DMS153 (cell line): Measurements from ENCODE around the gene GALNT2.

Source experiments
- DNase-seq: peaks from one replicate; lab custom pipeline; 2025; lab: John Stamatoyannopoulos, UW

The GALNT2 gene

DNA sequence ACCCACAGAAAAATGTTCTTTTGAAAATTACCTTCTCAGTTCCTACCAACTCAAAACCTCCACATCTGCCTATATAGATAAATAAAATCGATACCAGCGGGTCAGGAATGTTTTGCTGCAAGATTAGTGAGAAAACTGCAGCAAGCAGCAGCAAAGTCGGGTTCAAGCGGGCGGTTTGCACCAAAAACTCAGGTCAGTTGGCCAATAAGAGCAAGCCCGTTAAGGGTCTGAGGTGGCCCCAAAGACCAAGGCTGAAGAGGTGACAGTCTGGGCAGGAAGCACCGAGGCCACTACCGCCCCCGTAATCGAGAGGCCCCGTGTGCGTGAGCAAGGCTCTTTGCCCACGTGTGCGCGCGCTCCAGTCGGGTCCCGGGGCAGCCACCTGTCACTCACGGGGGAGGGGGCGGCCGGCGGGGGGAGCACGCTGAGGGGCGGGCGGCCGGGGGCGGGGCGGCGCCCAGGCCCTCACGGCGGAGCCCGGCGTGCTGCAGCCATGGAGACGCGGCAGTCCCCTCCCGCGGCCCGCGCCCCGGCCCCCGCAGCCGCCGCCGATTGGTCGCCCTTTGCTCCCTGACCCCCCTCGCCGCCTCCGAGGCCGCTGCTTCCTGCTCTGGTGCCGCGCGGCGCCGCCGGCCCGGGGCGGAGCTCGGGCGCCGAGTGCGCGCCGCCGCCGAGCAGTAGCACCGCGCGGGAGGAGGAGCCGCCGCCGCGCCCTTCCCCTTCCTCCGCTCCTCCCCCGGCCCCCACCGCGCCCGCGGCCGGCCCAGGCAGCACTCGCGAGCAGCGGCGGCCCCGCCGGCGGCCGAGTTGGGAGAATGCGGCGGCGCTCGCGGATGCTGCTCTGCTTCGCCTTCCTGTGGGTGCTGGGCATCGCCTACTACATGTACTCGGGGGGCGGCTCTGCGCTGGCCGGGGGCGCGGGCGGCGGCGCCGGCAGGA lies at the start of gene GALNT2:
GALNT2 (plus strand) TSS at position 773 of the 939 bp plus-strand sequence; CDS start at position 816, 43 bp downstream.
- DNase-seq, result peak; percentile 90

- no peak for DNase-seq
Measured at GRCh38 chr1:230020451-230020850, 46.6 kb upstream of the GALNT2 start.

DNA sequence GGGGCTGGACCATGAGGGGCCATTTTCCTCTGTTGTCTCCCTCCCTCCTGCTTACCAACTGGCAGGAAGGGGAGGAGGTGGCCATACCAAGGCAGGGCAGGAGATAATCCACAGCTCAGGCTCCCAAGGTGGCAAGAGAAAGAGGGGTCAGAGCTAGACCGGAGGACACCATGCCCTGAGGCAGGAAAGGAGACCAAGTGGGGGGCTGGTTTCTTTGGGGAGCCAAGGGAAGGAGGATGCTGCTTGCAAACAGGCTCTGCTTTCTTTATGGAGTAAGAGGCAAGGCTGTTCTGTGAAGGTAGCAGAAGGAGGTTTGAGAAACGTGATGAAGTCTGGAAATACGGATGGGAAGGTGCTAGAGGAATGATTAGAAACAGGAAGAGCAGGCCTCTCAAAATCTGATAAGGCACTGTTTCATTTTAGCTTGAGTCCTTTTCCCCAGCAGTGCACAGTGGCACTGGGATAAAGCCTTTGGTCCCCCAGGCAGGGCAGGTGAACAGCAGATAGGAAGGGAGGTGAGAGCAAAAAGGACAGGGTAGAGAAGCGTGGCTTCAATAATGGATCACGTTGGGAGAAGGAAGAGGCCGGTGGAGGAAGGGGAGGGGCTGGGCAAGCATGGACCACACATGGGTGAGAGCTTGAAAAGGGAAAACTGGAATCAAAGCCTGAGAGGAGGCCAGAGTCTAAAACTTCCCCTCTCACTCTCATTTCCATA lies 44.2 kb upstream of the GALNT2 start:
- no peak for DNase-seq

DNA sequence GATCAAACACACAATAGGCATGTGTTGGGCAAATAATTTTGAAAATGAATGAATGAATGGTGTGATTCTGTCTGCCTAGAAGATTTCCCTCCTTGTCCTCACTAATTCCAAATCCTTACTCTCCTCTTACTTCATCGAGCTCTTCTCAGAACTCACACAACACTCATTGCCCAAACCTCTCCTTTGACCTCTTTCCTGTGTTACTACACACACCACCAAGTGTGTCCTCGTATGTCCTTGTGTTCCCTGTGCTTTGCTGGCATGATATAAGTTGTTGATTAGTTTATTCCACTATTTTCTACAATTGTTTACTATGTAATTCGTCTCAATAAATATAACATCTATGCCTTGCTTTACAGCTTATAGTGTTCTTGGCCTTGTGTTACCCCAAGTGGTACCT lies 41.4 kb upstream of the GALNT2 start:
- DNase-seq, result no peak

GRCh38 chr1:230026139-230026538 lies 40.9 kb upstream of the GALNT2 start:
- DNase-seq, result no peak

DNA sequence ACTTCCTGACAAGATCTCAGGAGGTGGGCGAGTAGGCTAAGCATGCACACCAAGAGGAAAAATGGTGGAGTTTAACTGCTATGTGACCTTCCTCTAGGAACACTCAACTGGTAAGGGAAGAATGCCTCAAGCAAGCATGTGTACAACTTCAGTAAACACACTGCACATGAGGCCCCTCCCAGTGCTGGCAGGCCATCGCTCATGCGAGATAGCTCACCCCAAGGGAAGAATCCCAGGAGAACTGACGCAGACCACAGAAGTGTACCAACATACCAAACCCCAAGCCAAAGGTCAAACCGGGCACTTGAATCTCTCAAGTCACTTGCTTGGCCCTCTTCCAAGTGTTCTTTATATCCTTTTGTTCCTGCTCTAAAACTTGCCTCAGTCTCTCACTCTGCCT lies 40.5 kb upstream of the GALNT2 start:
- no peak for DNase-seq

DNA sequence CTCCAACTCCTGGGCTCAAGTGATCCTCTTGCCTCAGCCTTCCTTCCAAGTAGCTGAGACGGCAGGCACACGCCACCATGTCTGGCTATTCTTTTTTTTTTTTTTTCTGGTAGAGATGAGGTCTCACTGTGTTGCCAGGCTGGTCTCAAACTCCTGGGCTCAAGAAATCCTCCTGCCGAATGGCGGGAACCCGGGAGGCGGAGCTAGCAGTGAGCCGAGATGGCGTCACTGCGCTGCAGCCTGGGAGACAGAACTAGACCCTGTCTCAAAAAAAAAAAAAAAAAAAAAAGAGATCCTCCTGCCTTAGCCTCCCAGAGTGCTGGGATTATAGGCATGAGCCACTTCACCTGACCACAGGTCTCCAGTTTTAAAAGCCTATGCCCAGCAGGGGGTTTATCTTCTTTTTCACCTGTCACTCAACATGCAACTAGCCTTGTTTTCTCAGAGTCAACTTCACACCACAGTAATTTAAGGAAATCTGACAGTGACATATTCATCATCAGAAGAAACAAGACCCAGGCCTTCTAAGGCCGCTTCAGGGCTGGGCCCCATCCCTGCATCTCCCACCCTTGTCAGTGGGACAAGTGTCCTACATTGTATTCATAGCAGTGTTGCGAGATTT lies 38.3 kb upstream of the GALNT2 start:
- DNase-seq, result no peak

GRCh38 chr1:230029244-230029941 lies 37.6 kb upstream of the GALNT2 start:
- DNase-seq, result no peak

DNA sequence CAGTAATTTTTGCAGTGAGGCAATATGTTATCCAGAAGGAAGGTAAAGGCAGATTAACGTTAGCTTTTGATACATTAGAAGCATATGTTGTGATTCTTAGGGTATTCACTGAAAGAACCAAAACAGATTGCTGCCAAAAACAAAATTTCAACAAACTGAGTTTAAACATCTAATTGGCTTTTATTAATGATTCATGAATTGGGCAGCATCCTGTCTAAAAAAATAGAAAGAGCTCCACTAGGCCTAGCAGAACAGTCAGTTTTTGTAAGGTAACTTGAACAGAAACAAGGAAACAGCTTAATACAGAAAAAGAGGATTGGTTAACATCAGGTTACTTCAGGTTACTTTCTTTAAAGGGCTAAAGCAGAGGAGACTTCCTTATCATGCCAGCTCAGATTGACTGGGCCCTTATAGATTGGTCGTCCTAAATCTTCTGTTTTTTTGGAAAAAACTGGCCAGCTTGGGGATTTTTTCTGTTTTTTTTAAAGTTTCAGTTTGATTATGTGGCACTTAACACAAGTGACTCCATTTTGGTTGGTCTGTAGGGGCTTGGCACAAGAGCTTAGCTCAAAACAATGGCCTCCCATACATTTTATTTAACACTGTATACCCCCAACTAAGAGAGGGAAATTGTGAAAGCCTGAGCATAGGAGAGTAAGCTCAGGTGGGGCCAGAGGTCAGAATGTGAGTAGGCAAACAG lies 36.8 kb upstream of the GALNT2 start:
- no peak for DNase-seq

DNA sequence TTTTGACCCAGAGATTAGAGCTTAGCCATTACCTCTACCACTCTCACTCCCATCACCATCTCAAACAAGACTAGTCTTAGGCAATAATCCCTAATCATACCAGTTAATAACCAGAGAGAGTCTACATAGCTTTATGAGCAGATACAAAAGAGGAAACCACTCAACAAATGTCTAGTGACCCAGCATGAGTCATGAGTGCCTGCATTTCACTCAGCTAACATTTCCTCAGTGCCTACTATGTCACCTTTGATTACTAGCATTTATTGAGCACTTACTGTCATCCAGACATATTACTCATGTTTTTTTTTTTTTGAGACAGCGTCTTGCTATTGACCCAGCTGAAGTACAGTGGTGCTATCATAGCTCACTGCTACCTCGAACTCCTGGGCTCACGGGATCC lies 35.9 kb upstream of the GALNT2 start:
- DNase-seq, result no peak

GRCh38 chr1:230032516-230033281 lies 34.3 kb upstream of the GALNT2 start:
- DNase-seq, result no peak

DNA sequence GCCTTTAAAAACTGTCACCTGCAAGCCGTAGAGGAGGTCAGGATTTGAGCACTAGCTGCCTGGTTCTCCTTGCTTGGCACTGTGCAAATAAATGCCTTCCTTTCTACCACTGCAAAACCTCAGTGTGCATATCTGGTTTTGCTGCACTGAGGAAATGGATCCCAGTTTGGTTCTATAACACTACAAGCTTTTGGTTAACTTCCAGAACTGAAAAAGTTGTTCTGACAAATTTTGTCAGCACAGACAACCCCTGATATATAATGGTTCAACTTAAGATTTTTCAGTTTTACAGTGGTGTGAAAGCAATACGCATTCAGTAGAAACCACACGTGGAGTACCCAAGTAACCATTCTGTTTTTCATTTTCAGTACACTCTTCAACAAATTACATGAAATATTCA lies 29.8 kb upstream of the GALNT2 start:
- DNase-seq, result no peak

DNA sequence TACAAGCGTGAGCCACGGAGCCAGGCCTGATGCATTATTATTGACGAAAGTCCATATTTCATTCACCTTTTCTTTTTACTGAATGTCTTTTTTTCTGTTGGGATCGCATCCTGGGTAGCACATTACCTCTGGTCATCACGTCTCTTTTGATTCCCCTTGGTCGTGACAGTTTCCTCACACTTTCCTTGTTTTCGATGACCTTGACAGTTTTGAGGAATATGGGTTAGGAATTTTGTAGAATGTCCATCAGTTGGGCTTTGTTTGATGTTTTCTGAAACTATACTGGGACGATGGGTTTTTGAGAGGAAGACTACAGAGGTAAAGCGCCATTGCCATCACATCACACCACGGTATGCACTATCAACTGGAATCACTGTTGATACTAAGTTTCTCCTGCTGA lies 26.6 kb upstream of the GALNT2 start:
- no peak for DNase-seq

DNA sequence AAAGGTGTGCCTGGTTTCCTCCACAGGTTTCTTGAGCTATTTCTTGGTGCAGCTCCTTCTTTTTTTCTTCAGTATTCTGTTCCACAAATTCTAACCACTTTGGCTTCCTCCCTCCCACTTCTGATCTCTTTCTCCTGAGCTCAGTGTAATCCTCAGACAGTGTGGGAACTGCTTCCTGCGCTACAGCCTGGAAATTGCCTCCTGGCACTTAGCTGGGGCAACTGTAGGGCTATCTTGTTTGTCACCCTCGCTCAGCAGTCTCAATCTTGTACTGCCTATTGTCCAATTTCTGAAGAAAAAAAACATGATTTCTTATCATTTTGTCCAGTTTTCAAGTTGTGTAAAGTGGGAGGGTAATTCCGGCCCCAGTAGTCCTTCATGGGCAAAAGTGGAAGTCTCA lies 24.0 kb upstream of the GALNT2 start:
- DNase-seq, result no peak

DNA sequence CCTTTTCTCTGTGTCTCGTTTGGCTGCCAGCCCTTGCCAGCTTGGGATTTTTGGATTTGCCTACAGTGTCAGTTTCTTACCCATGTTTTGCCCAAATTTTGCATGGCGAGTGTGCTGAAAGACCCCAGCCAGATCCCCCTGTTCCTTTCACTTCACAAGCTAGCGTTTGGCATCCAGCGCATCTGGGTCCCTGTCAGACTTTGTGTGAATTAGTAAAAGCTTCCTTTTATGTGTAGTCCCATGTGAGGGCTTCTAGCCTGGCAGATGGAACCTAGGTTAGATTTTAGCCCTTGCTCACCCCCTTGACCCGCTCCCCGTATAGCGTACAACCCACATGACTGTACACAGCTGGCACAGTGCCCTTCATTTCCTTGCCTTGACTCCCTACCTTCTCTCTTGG lies 22.3 kb upstream of the GALNT2 start:
- no peak for DNase-seq

DNA sequence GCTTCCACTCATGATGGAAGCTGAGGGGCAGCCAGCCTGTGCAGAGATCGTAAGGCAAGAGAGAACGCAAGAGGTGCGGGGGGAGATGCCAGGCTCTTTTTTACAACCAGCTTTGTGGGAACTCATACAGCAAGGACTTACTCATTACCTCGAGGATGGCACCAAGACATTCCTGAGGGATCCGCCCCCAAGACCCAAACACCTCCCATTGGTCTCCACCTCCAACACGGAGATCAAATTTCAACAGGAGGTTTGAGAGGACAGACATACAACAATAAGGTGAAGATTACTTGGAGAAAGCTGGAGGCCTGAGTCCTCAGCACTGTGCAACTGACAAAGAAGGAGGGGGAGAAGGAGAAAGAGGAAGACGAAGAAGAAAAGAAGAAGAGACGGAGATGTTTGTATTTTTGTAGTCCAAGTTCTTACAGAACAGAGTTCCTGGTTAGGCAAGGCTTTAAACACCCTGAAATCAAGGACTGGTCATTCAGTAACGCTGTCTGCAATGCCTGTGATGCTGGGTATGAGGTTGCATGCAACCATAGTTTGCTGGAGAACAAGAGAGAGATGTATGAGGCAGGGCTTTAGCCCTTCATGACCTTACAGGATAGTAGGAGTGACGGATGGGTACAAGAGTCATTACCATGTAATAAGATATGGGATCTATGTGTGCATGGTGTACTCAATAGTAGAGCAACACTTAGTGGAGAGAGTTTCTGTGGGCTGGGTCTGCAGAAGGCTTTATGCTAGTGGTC lies 19.7 kb upstream of the GALNT2 start:
- no peak for DNase-seq

DNA sequence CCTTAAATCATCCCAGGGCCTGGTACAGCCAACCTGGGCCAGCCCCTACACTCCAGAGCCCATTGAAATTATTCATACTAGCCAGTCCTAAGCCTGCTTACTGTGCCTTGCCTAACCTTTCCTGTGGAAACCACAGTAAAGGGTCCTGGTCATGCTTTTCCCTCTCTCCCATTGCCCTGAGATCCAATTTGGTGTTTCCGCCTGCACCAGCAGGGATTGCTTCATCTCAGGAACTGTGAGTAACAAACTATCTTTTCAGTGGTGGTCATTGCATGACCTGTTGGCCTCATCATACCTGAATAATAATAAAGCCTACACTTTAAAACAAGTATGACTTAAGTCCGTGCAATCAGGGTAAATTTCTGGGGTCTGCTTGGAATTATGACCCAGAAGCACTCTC lies 18.7 kb upstream of the GALNT2 start:
- DNase-seq, result no peak

DNA sequence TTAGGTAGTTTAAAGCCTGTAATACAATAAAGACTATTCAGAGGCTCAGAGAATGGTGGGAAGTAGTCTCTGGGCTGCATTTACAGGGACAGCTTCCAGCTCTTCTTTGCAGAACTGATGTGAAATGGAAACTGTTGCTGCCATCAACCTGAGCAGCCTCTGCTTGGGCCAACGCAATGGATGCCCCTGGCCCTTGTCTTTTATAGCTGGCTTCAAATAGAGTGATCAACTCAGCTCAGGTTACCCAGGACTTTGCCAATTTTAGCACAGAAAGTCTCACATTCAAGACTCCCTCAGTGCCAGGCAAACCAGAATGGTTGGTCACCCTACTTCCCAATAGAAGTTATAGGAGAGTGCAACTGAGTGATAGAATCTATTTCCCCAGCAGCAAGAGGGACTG lies 18.1 kb upstream of the GALNT2 start:
- DNase-seq, result no peak

DNA sequence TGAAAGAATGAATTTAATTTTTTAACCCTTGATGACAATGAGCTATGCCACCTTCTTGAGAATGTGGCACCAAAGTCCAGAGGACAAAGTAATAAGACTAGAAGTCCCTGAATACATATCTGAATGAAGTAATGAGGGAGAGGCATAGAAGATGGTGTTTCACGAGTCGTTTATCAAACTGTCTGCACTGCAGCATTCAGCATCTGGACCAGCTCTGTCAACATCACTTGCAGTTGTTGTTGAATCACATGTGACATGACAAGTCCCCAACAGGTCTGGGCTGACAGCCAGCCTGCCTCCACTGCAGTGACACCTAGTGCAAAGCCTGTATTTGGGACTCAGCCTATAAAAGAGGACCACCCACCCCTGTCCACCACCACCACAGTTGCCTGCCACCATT lies 17.3 kb upstream of the GALNT2 start:
- peak; percentile 30 for DNase-seq
